ENCODE measurements around the gene NOTCH3.

NOTCH3 gene

GRCh38 chr19:15136234-15136954 is 64.4 kb downstream of the NOTCH3 start:
- in situ Hi-C loops (cut with HindIII; ENCODE audit: low pct_ligation_motif_present, low pct_unique_long_range_greater_than_20kb, low sequenced_read_pairs) = no loop called here
- DNase-seq = no peak

GRCh38 chr19:15129856-15130585 is 70.8 kb downstream of the NOTCH3 start:
- no peak for DNase-seq
- in situ Hi-C loops (cut with HindIII; ENCODE audit: low pct_ligation_motif_present, low pct_unique_long_range_greater_than_20kb, low sequenced_read_pairs) = no loop called here

GRCh38 chr19:15128162-15128770 is 72.5 kb downstream of the NOTCH3 start:
- in situ Hi-C loops (cut with HindIII; ENCODE audit: low pct_ligation_motif_present, low pct_unique_long_range_greater_than_20kb, low sequenced_read_pairs) = no loop called here
- no peak for DNase-seq

- in situ Hi-C loops (cut with HindIII; ENCODE audit: low pct_ligation_motif_present, low pct_unique_long_range_greater_than_20kb, low sequenced_read_pairs) = no loop called here
- no peak for DNase-seq
Observed at GRCh38 chr19:15126131-15126910, 74.5 kb downstream of the NOTCH3 start.

GRCh38 chr19:15125232-15126067 is 75.3 kb downstream of the NOTCH3 start:
- in situ Hi-C loops (cut with HindIII; ENCODE audit: low pct_ligation_motif_present, low pct_unique_long_range_greater_than_20kb, low sequenced_read_pairs) = no loop called here
- DNase-seq = peak; percentile 97

- peak; percentile 16 for DNase-seq
- in situ Hi-C loops (cut with HindIII; ENCODE audit: low pct_ligation_motif_present, low pct_unique_long_range_greater_than_20kb, low sequenced_read_pairs) = no loop called here
Observed at GRCh38 chr19:15124572-15125231, 76.1 kb downstream of the NOTCH3 start.

GRCh38 chr19:15123900-15124299 is 76.9 kb downstream of the NOTCH3 start:
- in situ Hi-C loops (cut with HindIII; ENCODE audit: low pct_ligation_motif_present, low pct_unique_long_range_greater_than_20kb, low sequenced_read_pairs) = no loop called here
- DNase-seq = no peak

GRCh38 chr19:15123031-15123890 is 77.5 kb downstream of the NOTCH3 start:
- no peak for DNase-seq

GRCh38 chr19:15122331-15123030 is 78.3 kb downstream of the NOTCH3 start:
- DNase-seq = no peak
- in situ Hi-C loops (cut with HindIII; ENCODE audit: low pct_ligation_motif_present, low pct_unique_long_range_greater_than_20kb, low sequenced_read_pairs) = no loop called here

More at GRCh38 chr19:15123031-15123890, 77.5 kb downstream of the NOTCH3 start:
- in situ Hi-C loops (cut with HindIII; ENCODE audit: low pct_ligation_motif_present, low pct_unique_long_range_greater_than_20kb, low sequenced_read_pairs) = no loop called here

GRCh38 chr19:15120135-15121026 is 80.4 kb downstream of the NOTCH3 start:
- in situ Hi-C loops (cut with HindIII; ENCODE audit: low pct_ligation_motif_present, low pct_unique_long_range_greater_than_20kb, low sequenced_read_pairs) = no loop called here
- DNase-seq = no peak

- DNase-seq = no peak
- in situ Hi-C loops (cut with HindIII; ENCODE audit: low pct_ligation_motif_present, low pct_unique_long_range_greater_than_20kb, low sequenced_read_pairs) = no loop called here
Observed at GRCh38 chr19:15118789-15119494, 81.9 kb downstream of the NOTCH3 start.

- no peak for DNase-seq
- in situ Hi-C loops (cut with HindIII; ENCODE audit: low pct_ligation_motif_present, low pct_unique_long_range_greater_than_20kb, low sequenced_read_pairs) = no loop called here
Observed at GRCh38 chr19:15118248-15118647, 82.5 kb downstream of the NOTCH3 start.

- DNase-seq = no peak
- in situ Hi-C loops (cut with HindIII; ENCODE audit: low pct_ligation_motif_present, low pct_unique_long_range_greater_than_20kb, low sequenced_read_pairs) = no loop called here
Observed at GRCh38 chr19:15116856-15117255, 83.9 kb downstream of the NOTCH3 start.

GRCh38 chr19:15115762-15116615 is 84.8 kb downstream of the NOTCH3 start:
- in situ Hi-C loops (cut with HindIII; ENCODE audit: low pct_ligation_motif_present, low pct_unique_long_range_greater_than_20kb, low sequenced_read_pairs) = no loop called here
- DNase-seq = no peak

All from ACHN (cell line).